HG03280 (cell line): Measurements from ENCODE around the gene KLHL22.
"Not testable (repeated sequence)": the region's sequence is repeated elsewhere in the genome, so short reads cannot be mapped to it uniquely, and the experiment has no call there.

Experiments
- ATAC-seq: cut with Tn5 transposase; IDR thresholded peaks from one replicate; pipeline ENCODE4 v1.9.1; 2021; ENCODE audit warnings: mild to moderate bottlenecking, moderate library complexity; ENCODE audit not compliant: unreplicated experiment

KLHL22 gene

GRCh38 chr22:20404881-20405280 is 90.7 kb downstream of the KLHL22 start:
- ATAC-seq = no peak

GRCh38 chr22:20403779-20404140 is 91.8 kb downstream of the KLHL22 start:
- no peak for ATAC-seq

GRCh38 chr22:20402960-20403778 is 92.4 kb downstream of the KLHL22 start:
- no peak for ATAC-seq

GRCh38 chr22:20401376-20402014 is 94.1 kb downstream of the KLHL22 start:
- ATAC-seq = no peak

GRCh38 chr22:20400606-20401375 is 94.8 kb downstream of the KLHL22 start:
- no peak for ATAC-seq

- no peak for ATAC-seq
Measured at GRCh38 chr22:20399866-20400605, 95.6 kb downstream of the KLHL22 start.

GRCh38 chr22:20398420-20398819 is 97.2 kb downstream of the KLHL22 start:
- ATAC-seq = no peak

- no peak for ATAC-seq
Measured at GRCh38 chr22:20397498-20397897, 98.1 kb downstream of the KLHL22 start.

- no peak for ATAC-seq
Measured at GRCh38 chr22:20396639-20397038, 99.0 kb downstream of the KLHL22 start.

GRCh38 chr22:20395907-20396287 is 99.7 kb downstream of the KLHL22 start:
- ATAC-seq = no peak

GRCh38 chr22:20395181-20395906 is 100.3 kb downstream of the KLHL22 start:
- no peak for ATAC-seq

- peak; percentile 78 for ATAC-seq
Measured at GRCh38 chr22:20393705-20394476, 101.7 kb downstream of the KLHL22 start, which contains the start of gene ZNF74. ZNF74 (plus strand) TSS chr22:20394151; CDS start chr22:20394629, 478 bp downstream.

- no peak for ATAC-seq
Measured at GRCh38 chr22:20392983-20393704, 102.5 kb downstream of the KLHL22 start.

GRCh38 chr22:20392365-20392881 is 103.2 kb downstream of the KLHL22 start:
- not testable (repeated sequence) for ATAC-seq
